ENCODE results near the gene GPR15LG.

- TF ChIP-seq CTCF (IDR thresholded peaks at IDR 0.05; ENCODE audit: extremely low read depth in 1 of 2, insufficient read depth in 1 of 2, low read depth in 1 of 2, low read length in 2 of 2), result no peak
- no peak for TF ChIP-seq EZH2 (IDR thresholded peaks at IDR 0.05; ENCODE audit: borderline replicate concordance, low read depth, low read length, severe bottlenecking)
- TF ChIP-seq JUN (IDR thresholded peaks at IDR 0.05; ENCODE audit: borderline replicate concordance, insufficient read depth, insufficient read length, low read depth), result no peak
- no peak for TF ChIP-seq POLR2A (IDR thresholded peaks at IDR 0.05; ENCODE audit: low read depth, low read length)
- no peak for TF ChIP-seq MYC (IDR thresholded peaks at IDR 0.05; ENCODE audit: low read depth, low read length)
- TF ChIP-seq POLR2AphosphoS5 (IDR thresholded peaks at IDR 0.05; ENCODE audit: insufficient read depth, low read depth, low read length), result no peak
- no peak for TF ChIP-seq MAX (IDR thresholded peaks at IDR 0.05; ENCODE audit: insufficient read depth, insufficient read length)
- TF ChIP-seq GATA2 (IDR thresholded peaks at IDR 0.05; ENCODE audit: insufficient read depth, insufficient read length, low read depth, low read length), result no peak
- no peak for TF ChIP-seq FOS (IDR thresholded peaks at IDR 0.05; ENCODE audit: borderline replicate concordance, insufficient read depth, low read length)
Measured at GRCh38 chr10:84176836-84177474, 3.4 kb downstream of the GPR15LG start.

All from endothelial cell of umbilical vein (primary cell).